GM23338 (cell line): ENCODE results near the gene PTPDC1. TPM values are rescaled to one million over a fixed set of nuclear protein-coding genes. Genes with fewer than 3 reads are reported as not detected.

Source experiments
- ATAC-seq: fragments of 200-7000 bp; cut with Tn5 transposase; 3 replicates; pipeline ENCODE4 v1.9.1; 2020
- DNase-seq: peaks from one replicate; pipeline ENCODE4 v3.0.0-alpha.2; 2015; ENCODE audit warnings: low spot score
- H2AFZ ChIP-seq: fragments of 200-600 bp; sonication (generic); 2 replicates; pipeline ENCODE4 v1.8.0; 2016; ENCODE audit warnings: antibody characterized with exemption, mild to moderate bottlenecking, moderate library complexity
- H3F3A ChIP-seq: fragments of 200-600 bp; sonication (generic); replicated peaks from 2 replicates; pipeline ENCODE4 v1.8.0; 2017; ENCODE audit warnings: antibody characterized with exemption, mixed run types, low read depth
- H3K27ac ChIP-seq: fragments of 200-600 bp; sonication (generic); 2 replicates; pipeline ENCODE4 v1.6.1; 2016; ENCODE audit warnings: low read depth
- H3K27me3 ChIP-seq: fragments of 200-600 bp; sonication (generic); 2 replicates; pipeline ENCODE4 v1.8.0; 2016; ENCODE audit warnings: mild to moderate bottlenecking, mixed run types, moderate library complexity; ENCODE audit not compliant: insufficient read depth
- H3K36me3 ChIP-seq: fragments of 200-600 bp; sonication (generic); 2 replicates; pipeline ENCODE4 v1.8.0; 2016; ENCODE audit warnings: mild to moderate bottlenecking; ENCODE audit not compliant: insufficient read depth
- H3K4me1 ChIP-seq: fragments of 200-600 bp; sonication (generic); 2 replicates; pipeline ENCODE4 v1.8.0; 2016; ENCODE audit warnings: mild to moderate bottlenecking, moderate library complexity; ENCODE audit not compliant: insufficient read depth
- H3K4me2 ChIP-seq: fragments of 200-600 bp; sonication (generic); 2 replicates; pipeline ENCODE4 v1.7.1; 2017; ENCODE audit warnings: mixed run types
- H3K4me3 ChIP-seq: fragments of 200-600 bp; sonication (generic); 2 replicates; pipeline ENCODE4 v1.6.1; 2016; ENCODE audit warnings: mixed run types
- H3K79me2 ChIP-seq: fragments of 200-600 bp; sonication (generic); replicated peaks from 2 replicates; pipeline ENCODE4 v1.8.0; 2017; ENCODE audit warnings: mild to moderate bottlenecking; ENCODE audit not compliant: insufficient read depth
- H3K9me2 ChIP-seq: fragments of 200-600 bp; sonication (generic); 2 replicates; pipeline ENCODE4 v1.8.0; 2017; ENCODE audit not compliant: insufficient read depth
- H4K20me1 ChIP-seq: fragments of 200-600 bp; sonication (generic); replicated peaks from 2 replicates; pipeline ENCODE4 v1.8.0; 2017; ENCODE audit warnings: mild to moderate bottlenecking; ENCODE audit not compliant: insufficient read depth
- H3K27ac Mint-ChIP-seq: 2 replicates; pipeline ENCODE4 v1.8.0; 2020; ENCODE audit warnings: inconsistent platforms, mild to moderate bottlenecking, moderate library complexity, mixed read lengths
- H3K27me3 Mint-ChIP-seq: 3 replicates; pipeline ENCODE4 v1.8.0; 2022; ENCODE audit warnings: low read depth, mild to moderate bottlenecking, moderate library complexity, mixed read lengths, inconsistent platforms; ENCODE audit not compliant: insufficient read depth, poor library complexity
- H3K36me3 Mint-ChIP-seq: 3 replicates; pipeline ENCODE4 v1.8.0; 2021; ENCODE audit warnings: low read depth, mild to moderate bottlenecking, inconsistent platforms, moderate library complexity, mixed read lengths
- H3K4me1 Mint-ChIP-seq: 3 replicates; pipeline ENCODE4 v1.8.0; 2020; ENCODE audit warnings: mild to moderate bottlenecking, inconsistent platforms, mixed read lengths
- H3K4me3 Mint-ChIP-seq: 3 replicates; pipeline ENCODE4 v1.8.0; 2021; ENCODE audit warnings: moderate library complexity, mild to moderate bottlenecking, inconsistent platforms, mixed read lengths
- H3K9me3 Mint-ChIP-seq: 3 replicates; pipeline ENCODE4 v1.8.0; 2020; ENCODE audit warnings: moderate library complexity, mild to moderate bottlenecking, inconsistent platforms, mixed read lengths
- EZH2 ChIP-seq: fragments of 200-600 bp; sonication (generic); IDR thresholded peaks from one replicate; pipeline ENCODE4 v1.8.0; 2017; ENCODE audit warnings: antibody characterized with exemption, mild to moderate bottlenecking, low read depth; ENCODE audit not compliant: unreplicated experiment
- EZH2phosphoT487 ChIP-seq: fragments of 200-600 bp; sonication (generic); IDR thresholded peaks from one replicate; pipeline ENCODE4 v1.8.1; 2018; ENCODE audit warnings: antibody characterized with exemption; ENCODE audit not compliant: unreplicated experiment
- JUNB ChIP-seq: IDR thresholded peaks from one replicate; pipeline ENCODE4 v1.6.1; 2016; ENCODE audit warnings: antibody characterized with exemption; ENCODE audit not compliant: unreplicated experiment
- NANOG ChIP-seq: IDR thresholded peaks from 2 replicates; pipeline ENCODE4 v1.6.1; 2016; ENCODE audit warnings: antibody characterized with exemption, borderline replicate concordance
- POLR2AphosphoS5 ChIP-seq: IDR thresholded peaks from 2 replicates; pipeline ENCODE4 v1.6.1; 2016; ENCODE audit warnings: antibody characterized with exemption, low read depth
- STAT1 ChIP-seq: IDR thresholded peaks from one replicate; pipeline ENCODE4 v1.6.1; 2016; ENCODE audit warnings: antibody characterized with exemption; ENCODE audit not compliant: unreplicated experiment
- ZNF114 ChIP-seq: fragments of 250-450 bp; sonication (Bioruptor Pico); IDR thresholded peaks from 2 replicates; pipeline ENCODE4 v1.5.0; 2020; ENCODE audit warnings: mild to moderate bottlenecking, moderate library complexity
- ZNF331 ChIP-seq: fragments of 250-450 bp; sonication (Bioruptor Pico); IDR thresholded peaks from 2 replicates; pipeline ENCODE4 v1.5.0; 2020; ENCODE audit warnings: low read depth, mild to moderate bottlenecking, moderate library complexity
- ZNF462 ChIP-seq: fragments of 250-450 bp; sonication (Bioruptor Pico); IDR thresholded peaks from 2 replicates; pipeline ENCODE4 v1.5.0; 2020; ENCODE audit warnings: mild to moderate bottlenecking, moderate library complexity
- polyA plus RNA-seq: library from polyadenylated mRNA; unstranded; fragments of >200 nt; fragmentation: Nextera tagmentation; extraction: Ambion mirVana; gene quantifications from 2 replicates; pipeline ENCODE4 v1.2.1, GENCODE V29; 2016
- total RNA-seq: library from RNA; depleted of rRNA; stranded (reverse); fragments of >200 nt; shearing (Covaris generic); gene quantifications from 2 replicates; pipeline ENCODE4 v1.2.3, GENCODE V29; 2014

Gene PTPDC1
- total and polyA plus RNA-seq, 2 experiments from 2014 or later: 4.3 to 10.6 TPM

DNA sequence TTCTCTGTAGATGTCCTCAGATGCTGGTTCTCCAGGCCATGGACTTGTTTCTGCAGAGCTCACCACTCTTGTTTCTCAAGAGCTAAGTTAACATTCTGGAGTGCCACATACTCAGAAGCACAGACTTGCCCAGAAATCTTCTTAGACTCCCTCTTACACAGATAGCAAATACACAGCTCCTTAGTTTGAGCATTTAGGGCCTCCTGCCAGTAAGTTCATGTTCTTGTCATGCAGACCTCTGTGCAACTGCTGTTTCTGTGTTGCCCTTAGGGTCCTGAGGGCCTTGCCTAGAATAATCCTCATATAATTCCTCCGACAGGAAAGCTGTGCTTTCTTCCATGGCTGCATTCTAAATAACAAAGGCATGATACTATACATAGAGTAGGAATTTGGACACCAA lies 1.3 kb upstream of the PTPDC1 start (continued):
- no peak for TF ChIP-seq ZNF462 (CRISPR knock-in tag)
- no peak for TF ChIP-seq EZH2phosphoT487
- no peak for TF ChIP-seq ZNF331
- TF ChIP-seq JUNB: no peak
- TF ChIP-seq EZH2: no peak
- no peak for TF ChIP-seq ZNF114 (CRISPR knock-in tag)

- Mint-ChIP-seq H3K27me3 (peaks cover 2% of the 10 kb centered on the region), H3K4me1 (peaks cover 32% of the 10 kb centered on the region), H3K36me3 (peaks cover 2% of the 10 kb centered on the region; the same call in 1 of the 3 replicates), H3K4me3 (no peak overlapping the region), H3K27ac (no peak overlapping the region), H3K9me3 (no peaks in the 10 kb centered on the region)
- Histone ChIP-seq H3K27ac (no peak overlapping the region), H4K20me1 (no peaks in the 10 kb centered on the region), H3F3A (no peaks in the 10 kb centered on the region), H3K79me2 (no peaks in the 10 kb centered on the region), H3K27me3 (no peaks in the 10 kb centered on the region), H3K4me2 (no peak overlapping the region), H3K9me2 (no peaks in the 10 kb centered on the region), H3K4me1 (peaks cover 9% of the 10 kb centered on the region), H3K36me3 (no peaks in the 10 kb centered on the region), H2AFZ (no peak overlapping the region), H3K4me3 (no peak overlapping the region)
- ATAC-seq: no peak
- DNase-seq: no peak
- TF ChIP-seq ZNF331: no peak
- TF ChIP-seq NANOG: no peak
- TF ChIP-seq JUNB: no peak
- no peak for TF ChIP-seq ZNF114 (CRISPR knock-in tag)
- no peak for TF ChIP-seq POLR2AphosphoS5
- TF ChIP-seq ZNF462 (CRISPR knock-in tag): no peak
- TF ChIP-seq STAT1: no peak
Measured at GRCh38 chr9:94083384-94083783, 880 bp upstream of the PTPDC1 start.
